Naive thymus-derived CD8-positive, alpha-beta T cell (primary cell): ENCODE measurements around the gene RNF150. TPM values are rescaled to one million over a fixed set of nuclear protein-coding genes. Genes with fewer than 3 reads are reported as not detected.

Source experiments
- ATAC-seq, 2 donors: fragments of 150-1000 bp; cut with Tn5 transposase in 1 of 2; sonication (Bioruptor Pico), chemical (Tn5 transposase) in 1 of 2; 1 replicate in 1 of 2; 2 replicates in 1 of 2; pipeline ENCODE4 v1.10.0; 2021; ENCODE audit warnings: mild to moderate bottlenecking in 2 of 2, moderate library complexity in 2 of 2
- POLR2A ChIA-PET: fragments of 350-600 bp; sonication (Branson Sonifier 250); formaldehyde crosslinking; loops from one replicate; lab custom pipeline; 2021; ENCODE audit warnings: antibody characterized with exemption; lab: Charles Lee
- DNase-seq, 10 donors: peaks; one replicate each; pipeline versions ENCODE4 v3.0.0 to v3.0.0-alpha.2; 2020 to 2022
- H3K27ac Mint-ChIP-seq, 10 donors: one replicate each; pipeline ENCODE4 v1.8.0; 2020 to 2022; ENCODE audit warnings: mild to moderate bottlenecking in 10 of 10, mixed read lengths in 10 of 10, moderate library complexity in 4 of 10, inconsistent platforms in 1 of 10
- H3K27me3 Mint-ChIP-seq, 5 donors: one replicate each; pipeline ENCODE4 v1.8.0; 2021 to 2022; ENCODE audit warnings: mixed read lengths in 5 of 5
- H3K36me3 Mint-ChIP-seq, 3 donors: one replicate each; pipeline ENCODE4 v1.8.0; 2020 to 2022; ENCODE audit warnings: mixed read lengths in 3 of 3, mild to moderate bottlenecking in 2 of 3, inconsistent platforms in 1 of 3
- H3K4me1 Mint-ChIP-seq, 4 donors: one replicate each; pipeline ENCODE4 v1.8.0; 2021 to 2022; ENCODE audit warnings: mixed read lengths in 4 of 4
- H3K4me3 Mint-ChIP-seq, 10 donors: one replicate each; pipeline ENCODE4 v1.8.0; 2020 to 2022; ENCODE audit warnings: mild to moderate bottlenecking in 10 of 10, mixed read lengths in 10 of 10, moderate library complexity in 6 of 10, inconsistent platforms in 1 of 10
- H3K9me3 Mint-ChIP-seq, 9 donors: one replicate each; pipeline ENCODE4 v1.8.0; 2020 to 2022; ENCODE audit warnings: mixed read lengths in 9 of 9, mild to moderate bottlenecking in 3 of 9, inconsistent platforms in 1 of 9, moderate library complexity in 1 of 9
- polyA plus RNA-seq, 3 donors: library from polyadenylated mRNA; unstranded; fragments of 300-500 nt; fragmentation: Illumina TruSeq; gene quantifications; one replicate each; pipeline ENCODE4 v1.2.3, GENCODE V29; 2021
- total RNA-seq, 8 experiments: library from RNA in 2 of 8; stranded (reverse) in 2 of 8; gene quantifications; one replicate each; pipeline ENCODE4 v1.2.3 and lab custom pipeline; 2021 to 2026

The RNF150 gene
- total and polyA plus RNA-seq, 5 experiments from 2014 or later, result not detected

DNA sequence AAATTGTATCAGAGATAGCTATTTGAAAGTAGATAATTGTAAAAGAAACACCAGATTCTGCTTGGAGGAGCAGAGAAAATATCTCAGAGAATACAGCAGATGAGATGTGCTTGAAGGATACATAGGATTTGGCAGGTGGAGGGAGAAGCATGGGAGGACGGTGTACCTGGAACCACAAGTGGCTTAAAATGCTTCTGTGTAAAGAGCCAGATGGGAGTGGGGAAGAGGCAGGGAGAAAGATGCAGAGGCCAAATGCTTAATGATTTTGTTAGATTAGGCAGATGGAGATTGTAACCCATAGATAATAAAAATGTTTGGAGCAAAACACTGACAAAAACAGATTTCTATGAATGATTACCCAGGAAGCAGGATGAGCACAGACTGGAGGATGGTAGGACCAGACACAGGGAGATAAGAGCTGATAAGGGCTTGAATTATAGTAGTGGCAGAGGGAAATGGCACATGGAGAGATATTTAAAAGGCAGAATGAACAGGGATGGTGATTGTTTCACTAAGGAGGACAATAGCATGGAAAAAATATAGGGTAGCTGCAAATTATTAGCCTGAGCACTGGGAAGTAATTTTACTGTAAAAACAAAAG is 231.4 kb downstream of the RNF150 start:
- no peak overlapping the region for H3K4me3 Mint-ChIP-seq
- no peak for ATAC-seq
- POLR2A ChIA-PET, result no interaction called here
- H3K36me3 Mint-ChIP-seq, result no peaks in the 10 kb centered on the region
- DNase-seq, result no peak
- H3K9me3 Mint-ChIP-seq, result peaks cover 0 to 1% (median 0%) of the 10 kb centered on the region in 9 donors
- H3K4me1 Mint-ChIP-seq, result no peaks in the 10 kb centered on the region
- H3K27me3 Mint-ChIP-seq, result peaks cover 0 to 9% (median 2%) of the 10 kb centered on the region in 5 donors
- H3K27ac Mint-ChIP-seq, result no peak overlapping the region

DNA sequence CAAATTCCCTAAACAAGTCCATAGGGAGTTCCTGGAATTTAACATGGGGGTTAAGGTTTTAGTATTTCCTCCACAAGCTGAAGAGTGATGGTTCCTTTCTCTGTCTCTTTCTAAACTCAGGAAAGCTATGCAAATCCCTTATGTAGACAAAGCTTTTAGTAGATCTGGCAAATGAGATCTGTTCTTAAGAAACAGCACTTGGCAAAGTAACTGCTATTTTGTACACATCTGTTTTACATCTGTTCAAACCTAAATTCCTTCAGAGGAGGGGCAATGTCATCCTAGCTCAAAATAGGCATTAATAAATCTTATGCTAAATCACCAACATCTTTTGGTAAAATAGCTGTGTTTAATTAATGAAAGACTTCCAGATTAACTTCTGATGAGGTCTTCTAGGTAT is 239.3 kb downstream of the RNF150 start:
- no peak for DNase-seq
- no peak for ATAC-seq
- Mint-ChIP-seq H3K27ac (no peak overlapping the region), H3K9me3 (no peaks in the 10 kb centered on the region), H3K36me3 (no peaks in the 10 kb centered on the region), H3K27me3 (peaks cover 0 to 9% (median 1%) of the 10 kb centered on the region in 5 donors), H3K4me3 (no peak overlapping the region), H3K4me1 (no peaks in the 10 kb centered on the region)
- POLR2A ChIA-PET, result no interaction called here

DNA sequence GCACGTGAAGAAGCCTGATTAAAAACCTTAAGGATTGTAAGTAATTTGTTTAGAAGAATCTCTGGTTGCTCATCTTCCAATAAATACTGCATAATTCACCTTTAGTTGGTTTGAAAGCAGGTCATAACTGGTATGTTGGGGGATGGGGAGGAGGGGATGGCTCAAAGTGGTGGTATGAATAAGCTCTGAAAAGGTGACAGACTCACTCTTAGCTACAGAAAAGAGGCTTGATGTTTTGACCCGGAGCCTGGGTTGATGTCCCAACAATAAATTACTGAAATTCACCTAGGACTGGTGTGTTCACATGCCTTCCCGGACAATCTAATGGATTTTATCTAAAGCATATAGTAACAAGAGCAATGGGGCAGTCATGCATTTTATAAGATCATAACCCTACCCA is 245.2 kb downstream of the RNF150 start:
- peaks cover 0 to 16% (median 0%) of the 10 kb centered on the region in 3 donors for H3K36me3 Mint-ChIP-seq
- no peak overlapping the region for H3K27ac Mint-ChIP-seq
- no peaks in the 10 kb centered on the region for H3K4me1 Mint-ChIP-seq
- H3K27me3 Mint-ChIP-seq, result peaks cover 0 to 4% (median 4%) of the 10 kb centered on the region in 5 donors
- ATAC-seq (no peak), DNase-seq (no peak)
- POLR2A ChIA-PET, result no interaction called here
- H3K4me3 Mint-ChIP-seq, result no peak overlapping the region
- H3K9me3 Mint-ChIP-seq, result peaks cover 9 to 18% (median 16%) of the 10 kb centered on the region in 9 donors

DNA sequence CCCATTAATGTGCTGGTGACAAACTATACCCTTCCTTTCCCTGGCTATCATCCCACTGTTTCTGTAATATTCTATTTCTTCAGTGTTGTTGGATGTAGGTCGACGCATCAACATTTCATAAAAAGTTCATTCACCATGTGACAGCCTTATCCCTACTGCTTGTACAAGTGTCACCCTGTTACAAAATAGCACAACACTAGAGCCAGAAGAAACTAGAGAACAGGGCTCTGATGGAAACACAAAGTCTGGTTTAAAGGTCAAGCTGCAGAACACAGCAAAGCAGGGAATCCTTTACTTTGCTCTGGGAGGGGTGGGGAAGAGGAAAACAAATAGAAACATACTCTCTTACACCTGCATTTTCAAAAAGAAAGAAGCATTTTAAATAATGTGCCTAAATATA is 245.8 kb downstream of the RNF150 start:
- H3K27ac Mint-ChIP-seq, result no peak overlapping the region
- peaks cover 9 to 23% (median 18%) of the 10 kb centered on the region in 9 donors for H3K9me3 Mint-ChIP-seq
- DNase-seq (no peak), ATAC-seq (no peak)
- POLR2A ChIA-PET, result no interaction called here
- peaks cover 0 to 20% (median 0%) of the 10 kb centered on the region in 3 donors for H3K36me3 Mint-ChIP-seq
- H3K4me1 Mint-ChIP-seq, result no peaks in the 10 kb centered on the region
- H3K27me3 Mint-ChIP-seq, result peaks cover 0 to 4% (median 4%) of the 10 kb centered on the region in 5 donors
- no peak overlapping the region for H3K4me3 Mint-ChIP-seq

DNA sequence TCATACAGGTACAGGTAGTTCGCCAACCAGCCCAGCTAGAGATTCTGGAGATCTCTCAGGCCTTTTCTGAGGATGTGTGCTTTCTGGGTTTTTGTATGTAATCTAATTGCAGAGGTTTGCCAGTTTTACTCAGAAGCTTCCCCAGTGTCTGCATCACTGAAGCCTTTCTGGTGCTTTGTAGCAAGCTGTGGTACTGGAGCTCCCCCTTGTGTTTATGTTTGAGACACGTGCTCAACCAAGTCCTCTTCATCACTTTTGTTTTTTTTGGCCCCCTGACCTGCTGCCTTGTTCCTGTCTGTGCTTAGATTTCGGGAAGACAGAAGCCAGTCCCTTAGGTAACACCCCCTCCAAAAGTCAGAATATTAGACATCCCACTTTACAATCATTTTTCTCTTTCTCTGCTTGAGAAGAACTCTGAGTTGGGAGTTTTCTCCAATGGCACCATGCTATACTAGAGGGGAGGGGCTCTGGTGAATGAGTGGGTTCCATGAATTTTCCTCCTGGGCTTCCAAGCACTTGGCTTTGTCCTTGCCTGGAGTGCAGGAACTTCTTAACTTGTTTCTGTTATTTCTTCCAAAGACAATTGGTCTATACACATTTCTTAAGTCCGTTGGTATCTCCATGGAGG is 248.7 kb downstream of the RNF150 start:
- peaks cover 0 to 5% (median 2%) of the 10 kb centered on the region in 5 donors for H3K27me3 Mint-ChIP-seq
- peaks cover 9 to 40% (median 22%) of the 10 kb centered on the region in 9 donors for H3K9me3 Mint-ChIP-seq
- H3K27ac Mint-ChIP-seq, result no peak overlapping the region
- H3K4me3 Mint-ChIP-seq, result no peak overlapping the region
- ATAC-seq (no peak), DNase-seq (no peak)
- POLR2A ChIA-PET, result no interaction called here
- peaks cover 0 to 31% (median 2%) of the 10 kb centered on the region in 3 donors for H3K36me3 Mint-ChIP-seq
- H3K4me1 Mint-ChIP-seq, result no peaks in the 10 kb centered on the region

DNA sequence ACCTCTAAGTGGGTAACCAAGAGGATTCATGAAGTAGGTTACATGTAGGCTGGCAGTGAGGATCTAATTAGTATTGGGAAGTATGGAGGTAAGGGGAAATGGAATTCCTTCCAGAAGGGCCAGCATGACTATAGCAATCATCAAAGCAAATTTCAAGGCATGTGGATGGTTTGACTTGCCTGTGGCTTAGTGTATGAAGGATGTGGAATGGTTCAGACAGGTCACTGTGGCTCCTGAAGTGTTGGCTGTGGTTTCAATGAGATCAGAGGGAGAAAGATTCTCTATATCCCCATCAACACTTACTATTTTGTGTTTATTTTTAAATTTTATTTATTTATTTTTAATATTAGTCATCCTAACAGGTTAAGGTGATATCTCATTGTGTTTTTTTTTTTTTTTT is 255.5 kb downstream of the RNF150 start:
- H3K27ac Mint-ChIP-seq, result no peak overlapping the region
- POLR2A ChIA-PET, result no interaction called here
- no peak for DNase-seq
- peaks cover 0 to 2% (median 0%) of the 10 kb centered on the region in 5 donors for H3K27me3 Mint-ChIP-seq
- no peak for ATAC-seq
- peaks cover 0 to 20% (median 4%) of the 10 kb centered on the region in 3 donors for H3K36me3 Mint-ChIP-seq
- H3K4me3 Mint-ChIP-seq, result no peak overlapping the region
- H3K4me1 Mint-ChIP-seq, result no peaks in the 10 kb centered on the region
- peaks cover 4 to 28% (median 5%) of the 10 kb centered on the region in 9 donors for H3K9me3 Mint-ChIP-seq

DNA sequence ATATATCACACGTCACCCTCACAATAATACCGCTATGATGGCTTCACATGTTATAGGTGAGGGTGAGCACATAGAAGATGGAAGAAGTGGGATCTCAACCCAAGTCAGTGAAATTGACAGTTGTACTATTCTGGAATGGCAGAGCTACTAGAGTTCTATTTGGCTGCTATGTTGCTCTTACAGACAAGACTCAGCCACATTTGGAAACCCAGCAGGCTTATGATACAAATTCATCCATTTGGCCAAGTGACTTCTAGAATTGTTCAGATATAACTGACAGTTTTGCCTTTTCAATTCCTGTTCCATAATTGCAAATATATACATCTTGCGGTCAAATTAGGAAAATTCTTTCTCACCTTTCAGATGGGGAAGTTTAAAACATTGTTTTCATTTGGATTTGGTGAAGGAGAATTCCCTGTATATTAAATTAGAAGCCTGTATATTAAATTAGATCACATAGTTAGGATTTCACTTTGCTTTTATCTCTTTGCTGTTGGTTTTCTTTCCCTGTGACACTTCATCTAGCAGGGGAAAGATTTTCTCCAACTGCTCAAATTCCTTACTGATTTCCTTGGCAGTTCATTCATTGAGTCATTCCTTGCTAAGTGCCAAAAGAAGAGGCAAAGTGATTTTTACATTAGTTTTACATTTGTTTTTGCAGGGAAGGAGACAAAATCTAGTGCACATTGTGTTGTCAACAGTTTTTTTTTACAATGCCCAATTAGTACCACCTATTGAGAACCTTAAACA is 256.5 kb downstream of the RNF150 start:
- Mint-ChIP-seq H3K4me3 (no peak overlapping the region), H3K27ac (no peak overlapping the region), H3K27me3 (no peaks in the 10 kb centered on the region), H3K9me3 (peaks cover 0 to 20% (median 5%) of the 10 kb centered on the region in 9 donors), H3K36me3 (peaks cover 0 to 13% (median 2%) of the 10 kb centered on the region in 3 donors), H3K4me1 (no peaks in the 10 kb centered on the region)
- POLR2A ChIA-PET, result no interaction called here
- ATAC-seq (no peak), DNase-seq (no peak)

DNA sequence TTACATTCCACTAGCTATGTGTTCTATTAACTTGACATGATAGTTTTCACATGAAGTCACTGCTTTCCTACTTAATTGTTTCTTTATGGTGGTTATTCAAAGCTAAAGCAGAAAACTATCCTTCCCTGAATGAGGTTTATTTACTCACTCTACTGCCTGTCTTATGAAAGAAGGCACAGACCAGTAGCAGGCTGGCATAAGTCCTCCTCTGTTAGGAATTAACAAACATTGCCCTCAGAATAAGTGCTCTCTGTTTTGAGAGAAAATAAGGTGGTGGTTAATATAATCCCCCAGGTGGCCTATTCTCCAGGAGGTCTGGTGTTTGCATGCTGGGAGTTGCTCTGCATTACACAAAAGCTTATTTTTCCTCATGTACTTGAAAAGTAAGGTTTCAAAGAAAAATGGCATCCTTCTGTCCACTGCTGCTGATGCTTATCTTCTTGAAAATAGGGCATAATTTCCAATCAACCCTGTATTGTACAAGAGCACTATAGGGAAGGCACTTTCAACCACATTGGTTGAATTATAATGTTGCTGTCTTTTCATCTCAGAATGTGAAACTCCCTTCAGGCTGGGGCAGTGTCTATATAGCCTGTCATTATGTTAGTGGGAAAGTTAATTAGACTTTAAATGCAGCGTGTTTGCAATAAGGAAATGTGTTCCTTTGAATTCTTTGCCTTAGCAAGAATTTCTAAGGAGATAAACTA is 257.4 kb downstream of the RNF150 start:
- H3K27ac Mint-ChIP-seq, result no peak overlapping the region
- H3K27me3 Mint-ChIP-seq, result no peaks in the 10 kb centered on the region
- H3K4me3 Mint-ChIP-seq, result no peak overlapping the region
- no peaks in the 10 kb centered on the region for H3K4me1 Mint-ChIP-seq
- peaks cover 0 to 12% (median 2%) of the 10 kb centered on the region in 3 donors for H3K36me3 Mint-ChIP-seq
- POLR2A ChIA-PET, result no interaction called here
- peaks cover 0 to 18% (median 5%) of the 10 kb centered on the region in 9 donors for H3K9me3 Mint-ChIP-seq
- DNase-seq, result no peak
- no peak for ATAC-seq

DNA sequence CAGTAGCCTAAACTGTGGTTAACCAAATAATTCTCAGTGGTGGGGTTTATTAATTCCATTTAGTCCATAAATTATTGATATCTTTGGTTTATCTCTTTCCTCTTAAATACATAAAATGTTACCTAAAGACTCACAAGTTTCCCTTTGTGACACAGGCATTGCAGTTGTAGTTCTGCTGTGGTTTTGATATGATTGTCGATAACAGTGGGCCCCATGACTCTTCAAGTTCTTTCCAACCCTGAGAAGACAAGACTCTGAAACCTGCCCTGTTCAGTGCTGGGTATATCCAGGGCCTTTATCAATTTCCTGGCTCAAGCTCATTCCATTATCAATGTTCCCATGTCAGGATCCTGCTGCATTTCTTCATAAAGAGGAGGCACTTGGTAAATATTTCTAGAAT is 259.2 kb downstream of the RNF150 start:
- no peak for ATAC-seq
- no peak overlapping the region for H3K27ac Mint-ChIP-seq
- peaks cover 0 to 3% (median 0%) of the 10 kb centered on the region in 3 donors for H3K36me3 Mint-ChIP-seq
- no peak for DNase-seq
- H3K27me3 Mint-ChIP-seq, result peaks cover 0 to 7% (median 0%) of the 10 kb centered on the region in 5 donors
- H3K4me3 Mint-ChIP-seq, result no peak overlapping the region
- H3K9me3 Mint-ChIP-seq, result peaks cover 0 to 6% (median under 1%) of the 10 kb centered on the region in 9 donors
- POLR2A ChIA-PET, result no interaction called here
- H3K4me1 Mint-ChIP-seq, result peaks cover 0 to 5% (median under 1%) of the 10 kb centered on the region in 4 donors

DNA sequence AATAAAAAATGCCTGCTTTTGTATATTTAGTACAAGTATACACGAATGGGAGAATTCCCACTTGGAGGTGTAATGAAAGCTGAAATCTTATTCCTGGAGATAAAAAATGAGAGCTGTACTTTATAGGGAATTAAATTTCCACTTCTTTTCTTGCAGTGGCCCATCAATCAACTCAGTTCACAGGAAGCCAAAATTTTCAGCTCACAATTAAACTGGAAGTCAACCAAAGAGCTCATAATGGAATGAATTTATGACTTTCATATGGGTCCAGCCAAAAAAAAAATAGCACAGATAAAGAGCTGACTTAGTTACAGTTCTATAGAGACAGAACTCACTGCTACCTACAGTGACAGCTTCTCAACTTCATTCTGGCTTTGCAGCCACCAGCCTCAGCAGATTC is 261.9 kb downstream of the RNF150 start:
- Mint-ChIP-seq H3K4me1 (peaks cover 0 to 5% (median under 1%) of the 10 kb centered on the region in 4 donors), H3K9me3 (no peaks in the 10 kb centered on the region), H3K27me3 (peaks cover 0 to 7% (median 0%) of the 10 kb centered on the region in 5 donors), H3K4me3 (no peak overlapping the region), H3K36me3 (no peaks in the 10 kb centered on the region), H3K27ac (no peak overlapping the region)
- no peak for DNase-seq
- POLR2A ChIA-PET, result no interaction called here
- no peak for ATAC-seq

DNA sequence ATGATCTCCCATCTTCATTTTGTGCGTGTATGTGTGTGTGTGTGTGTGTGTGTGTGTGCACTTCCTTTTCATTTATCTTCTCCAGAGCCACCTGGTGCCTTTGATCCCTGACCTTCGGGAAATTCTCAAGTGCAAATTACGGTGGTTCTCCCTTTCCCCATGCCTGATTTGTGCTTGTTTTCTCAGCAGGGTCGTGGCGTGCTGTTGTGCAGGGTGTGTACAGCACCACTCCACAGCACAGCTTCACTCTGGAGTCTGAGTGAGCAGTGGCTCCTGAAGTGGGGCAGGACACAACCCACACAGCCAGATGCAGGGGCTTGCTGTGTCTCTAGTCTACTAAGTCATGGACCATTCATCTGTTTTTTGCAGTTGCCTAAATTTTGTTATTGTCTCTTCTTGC is 262.8 kb downstream of the RNF150 start:
- Mint-ChIP-seq H3K36me3 (no peaks in the 10 kb centered on the region), H3K27ac (no peak overlapping the region), H3K9me3 (no peaks in the 10 kb centered on the region), H3K4me3 (no peak overlapping the region), H3K4me1 (peaks cover 0 to 5% (median under 1%) of the 10 kb centered on the region in 4 donors), H3K27me3 (peaks cover 0 to 7% (median 0%) of the 10 kb centered on the region in 5 donors)
- ATAC-seq, result no peak
- DNase-seq, result no peak
- POLR2A ChIA-PET, result no interaction called here

DNA sequence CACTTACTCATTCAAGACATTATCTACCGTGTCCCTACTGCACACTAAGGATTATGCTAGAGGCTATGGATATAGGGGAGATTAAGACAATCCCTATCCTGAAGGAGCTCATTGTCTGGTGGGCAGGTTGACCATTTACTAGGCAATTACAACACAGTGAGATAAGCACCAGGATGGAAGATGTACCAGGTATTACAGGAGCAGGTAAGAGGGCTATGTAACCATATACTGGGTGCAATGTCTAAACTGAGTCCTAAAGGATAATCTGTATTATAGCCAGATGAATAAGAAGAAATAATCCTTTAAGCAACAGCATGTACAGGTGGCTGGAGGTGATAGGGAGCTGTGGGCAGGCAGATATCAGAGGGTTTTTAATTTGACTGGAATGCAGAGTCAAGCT is 263.8 kb downstream of the RNF150 start:
- Mint-ChIP-seq H3K4me3 (no peak overlapping the region), H3K9me3 (no peaks in the 10 kb centered on the region), H3K27ac (no peak overlapping the region), H3K27me3 (peaks cover 0 to 7% (median 0%) of the 10 kb centered on the region in 5 donors), H3K36me3 (no peaks in the 10 kb centered on the region), H3K4me1 (peaks cover 0 to 5% (median under 1%) of the 10 kb centered on the region in 4 donors)
- POLR2A ChIA-PET, result no interaction called here
- DNase-seq (no peak), ATAC-seq (no peak)
